A172 (cell line): ENCODE measurements around the gene MBLAC1. TPM values are rescaled to one million over a fixed set of nuclear protein-coding genes. Genes with fewer than 3 reads are reported as not detected.

Experiments
- DNase-seq: peaks from one replicate; pipeline ENCODE4 v3.0.0-alpha.2; 2015; ENCODE audit warnings: low spot score
- total RNA-seq: library from RNA; depleted of rRNA; stranded (reverse); fragments of >200 nt; shearing (Covaris generic); gene quantifications from 2 replicates; pipeline ENCODE4 v1.2.3, GENCODE V29; 2014; rRNA removed

Gene MBLAC1
- total RNA-seq, 1 experiment from 2014 or later = 1.4 TPM

GRCh38 chr7:100171087-100171681 lies 44.4 kb downstream of the MBLAC1 start:
- no peak for DNase-seq

- no peak for DNase-seq
Observed at GRCh38 chr7:100171840-100172239, 45.1 kb downstream of the MBLAC1 start.

GRCh38 chr7:100173806-100174495 lies 47.2 kb downstream of the MBLAC1 start:
- DNase-seq = no peak

DNA sequence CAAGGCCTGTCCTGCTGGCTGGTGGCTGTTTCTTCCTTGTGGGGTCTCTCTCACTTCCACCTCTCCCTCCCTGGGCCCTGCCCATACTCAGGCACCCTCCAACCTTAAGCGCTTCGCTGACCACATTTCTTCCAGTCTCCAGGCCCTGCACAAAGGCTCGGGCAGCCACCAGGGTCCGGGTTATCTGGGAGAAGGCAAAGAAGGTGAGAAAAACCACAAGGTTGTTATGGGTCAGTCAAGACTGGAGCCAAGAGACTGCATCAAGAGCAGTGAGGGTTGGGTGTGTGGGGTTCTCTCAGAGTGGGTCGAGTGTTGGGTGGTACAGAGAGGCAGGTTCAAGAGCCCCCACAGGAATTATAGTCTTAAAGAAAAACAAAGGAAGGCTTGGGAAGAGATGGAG lies 47.8 kb downstream of the MBLAC1 start:
- DNase-seq = no peak

DNA sequence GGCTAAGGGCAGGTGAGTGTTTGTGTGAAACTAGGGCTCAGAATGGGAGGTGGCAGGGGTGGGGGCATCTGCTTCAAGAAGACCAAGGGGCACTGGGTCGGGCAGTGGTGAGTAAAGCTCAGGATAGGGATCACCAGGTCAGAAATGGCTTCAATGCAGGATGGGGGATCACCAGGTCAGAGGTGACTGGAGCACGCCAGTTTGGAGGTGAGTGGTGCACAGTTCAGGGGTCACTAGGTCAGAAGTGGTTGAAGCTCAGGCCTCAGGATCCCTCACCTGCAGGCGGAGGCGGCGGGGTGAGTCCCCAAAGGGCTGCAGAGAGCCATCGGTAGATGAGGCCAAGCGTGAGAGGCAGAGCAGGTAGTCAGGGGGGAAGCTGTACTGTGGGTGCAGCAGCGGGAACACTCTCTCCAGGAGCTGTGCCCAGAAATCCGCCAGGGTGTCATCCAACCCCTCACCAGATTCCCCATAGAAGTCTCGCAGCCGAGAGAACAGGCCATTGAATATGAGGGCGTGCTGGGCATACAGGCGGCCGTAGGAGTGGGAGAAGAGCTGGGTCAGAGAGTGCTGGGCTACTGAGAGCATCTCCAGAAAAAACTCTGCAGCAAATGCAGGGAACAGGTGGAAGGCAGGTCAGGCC lies 48.6 kb downstream of the MBLAC1 start:
- DNase-seq = no peak

GRCh38 chr7:100176096-100177044 lies 49.6 kb downstream of the MBLAC1 start:
- DNase-seq = no peak

GRCh38 chr7:100177045-100178001 lies 50.6 kb downstream of the MBLAC1 start, which contains the start of the genes GPC2 and STAG3:
Gene GPC2, minus strand, starts transcription at chr7:100177381. Its CDS starts 182 bp downstream, at chr7:100177199.
Gene STAG3, plus strand, starts transcription at chr7:100177918. Its CDS starts 2,639 bp downstream, at chr7:100180557.
- peak; percentile 95 for DNase-seq

Other genes starting within 250 kb of the MBLAC1 start
- gene OR2AE1, start 249.9 kb upstream of the MBLAC1 start, total RNA-seq = not detected in 2 replicates
- gene TRIM4, start 207.4 kb upstream of the MBLAC1 start, total RNA-seq = 11.1 and 12.7 TPM in 2 replicates
- gene GJC3, start 197.3 kb upstream of the MBLAC1 start, total RNA-seq = not detected in 2 replicates
- gene AZGP1, start 150.9 kb upstream of the MBLAC1 start, total RNA-seq = not detected in 2 replicates
- 11.5 and 15.5 TPM in 2 replicates for gene ZKSCAN1, start 111.4 kb upstream of the MBLAC1 start, total RNA-seq
- gene ZSCAN21, start 77.2 kb upstream of the MBLAC1 start, total RNA-seq = 11.2 and 14.3 TPM in 2 replicates
- gene ZNF3, start 45.2 kb upstream of the MBLAC1 start, total RNA-seq = 23.0 and 26.2 TPM in 2 replicates
- 70.3 and 74.6 TPM in 2 replicates for gene COPS6, start 38.0 kb upstream of the MBLAC1 start, total RNA-seq
- gene MCM7, start 25.6 kb upstream of the MBLAC1 start, total RNA-seq = 215 and 227 TPM in 2 replicates
- gene AP4M1, start 25.3 kb upstream of the MBLAC1 start, total RNA-seq = 28.6 and 66.9 TPM in 2 replicates
- gene TAF6, start 7.6 kb upstream of the MBLAC1 start, total RNA-seq = 56.2 and 57.3 TPM in 2 replicates
- gene CNPY4, start 7.3 kb upstream of the MBLAC1 start, total RNA-seq = 37.3 and 42.0 TPM in 2 replicates
- 154 and 178 TPM in 2 replicates for gene LAMTOR4, start 22.0 kb downstream of the MBLAC1 start, total RNA-seq
- gene TRAPPC14, start 31.8 kb downstream of the MBLAC1 start, total RNA-seq = 9.0 and 11.2 TPM in 2 replicates
- gene GAL3ST4, start 41.6 kb downstream of the MBLAC1 start, total RNA-seq = 0.07 and 0.46 TPM in 2 replicates
- 4.6 and 7.4 TPM in 2 replicates for gene GPC2, start 50.4 kb downstream of the MBLAC1 start, total RNA-seq
- 2.9 and 9.0 TPM in 2 replicates for gene STAG3, start 51.0 kb downstream of the MBLAC1 start, total RNA-seq
- not detected in 2 replicates for gene PVRIG, start 93.0 kb downstream of the MBLAC1 start, total RNA-seq
- gene SPDYE3, start 180.7 kb downstream of the MBLAC1 start, total RNA-seq = not detected in 2 replicates
- gene PILRB, start 231.2 kb downstream of the MBLAC1 start, total RNA-seq = 14.3 and 16.4 TPM in 2 replicates
- not detected in 2 replicates for gene PILRA, start 246.5 kb downstream of the MBLAC1 start, total RNA-seq